SK-N-SH treated with all-trans-retinoic acid at 6 μM for 48 hours (cell line): Measurements from ENCODE around the gene PRLH.

ENCODE experiments used
- ATAC-seq: fragments of 200-7000 bp; cut with Tn5 transposase; 3 replicates; pipeline ENCODE4 v1.9.1; 2020; ENCODE audit warnings: mild to moderate bottlenecking, moderate library complexity
- ARNTL ChIP-seq: fragments of 450-650 bp; formaldehyde crosslinking; IDR thresholded peaks from 2 replicates; pipeline ENCODE4 v1.5.0; 2020; ENCODE audit warnings: low read depth, mild to moderate bottlenecking, moderate library complexity, borderline replicate concordance
- BACH2 ChIP-seq: fragments of 250-450 bp; sonication (Bioruptor Pico); IDR thresholded peaks from 2 replicates; pipeline ENCODE4 v1.9.0; 2021; ENCODE audit warnings: mild to moderate bottlenecking, borderline replicate concordance
- CREB5 ChIP-seq: fragments of 250-450 bp; sonication (Bioruptor Pico); IDR thresholded peaks from 2 replicates; pipeline ENCODE4 v1.5.1; 2020; ENCODE audit warnings: low read depth, mild to moderate bottlenecking, moderate library complexity
- CSDC2 ChIP-seq: fragments of 250-450 bp; sonication (Bioruptor Pico); IDR thresholded peaks from 2 replicates; pipeline ENCODE4 v1.5.0; 2020; ENCODE audit warnings: mild to moderate bottlenecking, moderate library complexity
- ESRRG ChIP-seq: fragments of 250-450 bp; sonication (Bioruptor Pico); IDR thresholded peaks from 2 replicates; pipeline ENCODE4 v1.6.1; 2021; ENCODE audit warnings: mild to moderate bottlenecking
- GLIS3 ChIP-seq: fragments of 250-450 bp; sonication (Bioruptor Pico); IDR thresholded peaks from 2 replicates; pipeline ENCODE4 v1.5.0; 2020; ENCODE audit warnings: mild to moderate bottlenecking, moderate library complexity
- ISL1 ChIP-seq: fragments of 250-450 bp; sonication (Bioruptor Pico); IDR thresholded peaks from 2 replicates; pipeline ENCODE4 v2.1.2; 2022; ENCODE audit warnings: mild to moderate bottlenecking, moderate library complexity
- OSR1 ChIP-seq: fragments of 250-450 bp; sonication (Bioruptor Pico); IDR thresholded peaks from 2 replicates; pipeline ENCODE4 v1.8.0; 2022; ENCODE audit warnings: moderate library complexity, mild to moderate bottlenecking, inconsistent platforms
- PATZ1 ChIP-seq: fragments of 250-450 bp; sonication (Bioruptor Pico); IDR thresholded peaks from 2 replicates; pipeline ENCODE4 v1.8.0; 2020; ENCODE audit warnings: mild to moderate bottlenecking, moderate library complexity, borderline replicate concordance
- POU6F1 ChIP-seq: fragments of 250-450 bp; sonication (Bioruptor Pico); IDR thresholded peaks from 2 replicates; pipeline ENCODE4 v1.8.0; 2021; ENCODE audit warnings: low read depth, mild to moderate bottlenecking, moderate library complexity, borderline replicate concordance
- PPARA ChIP-seq: fragments of 250-450 bp; sonication (Bioruptor Pico); IDR thresholded peaks from 2 replicates; pipeline ENCODE4 v1.5.0; 2020; ENCODE audit warnings: mild to moderate bottlenecking, borderline replicate concordance
- SNAI2 ChIP-seq: fragments of 250-450 bp; sonication (Bioruptor Pico); IDR thresholded peaks from 2 replicates; pipeline ENCODE4 v1.5.0; 2020; ENCODE audit warnings: mild to moderate bottlenecking, moderate library complexity
- TCF4 ChIP-seq: fragments of 250-450 bp; sonication (Bioruptor Pico); IDR thresholded peaks from 2 replicates; pipeline ENCODE4 v1.8.0; 2021; ENCODE audit warnings: mild to moderate bottlenecking, moderate library complexity, borderline replicate concordance
- TOX ChIP-seq: fragments of 250-450 bp; sonication (Bioruptor Pico); IDR thresholded peaks from 2 replicates; pipeline ENCODE4 v1.8.0; 2021; ENCODE audit warnings: mild to moderate bottlenecking, moderate library complexity, borderline replicate concordance
- TSHZ2 ChIP-seq: fragments of 250-450 bp; sonication (Bioruptor Pico); IDR thresholded peaks from 2 replicates; pipeline ENCODE4 v1.5.0; 2020; ENCODE audit warnings: mild to moderate bottlenecking, moderate library complexity
- ZC3H10 ChIP-seq: fragments of 250-450 bp; sonication (Bioruptor Pico); IDR thresholded peaks from 2 replicates; pipeline ENCODE4 v1.5.1; 2021; ENCODE audit warnings: mild to moderate bottlenecking, moderate library complexity
- ZFP3 ChIP-seq: fragments of 250-450 bp; sonication (Bioruptor Pico); IDR thresholded peaks from 2 replicates; pipeline ENCODE4 v1.5.0; 2020; ENCODE audit warnings: mild to moderate bottlenecking, moderate library complexity
- ZFP30 ChIP-seq: fragments of 450-650 bp; formaldehyde crosslinking; IDR thresholded peaks from 2 replicates; pipeline ENCODE4 v1.5.0; 2022; ENCODE audit warnings: mild to moderate bottlenecking, moderate library complexity
- ZNF565 ChIP-seq: fragments of 450-650 bp; formaldehyde crosslinking; conservative IDR thresholded peaks from 2 replicates; pipeline ENCODE4 v1.5.0; 2020; ENCODE audit warnings: low read depth, mild to moderate bottlenecking, moderate library complexity
- ZNF70 ChIP-seq: fragments of 450-650 bp; formaldehyde crosslinking; IDR thresholded peaks from 2 replicates; pipeline ENCODE4 v1.5.0; 2020; ENCODE audit warnings: mild to moderate bottlenecking, moderate library complexity
- ZNF8 ChIP-seq: fragments of 450-650 bp; formaldehyde crosslinking; IDR thresholded peaks from 2 replicates; pipeline ENCODE4 v1.5.0; 2020; ENCODE audit warnings: mild to moderate bottlenecking, moderate library complexity
- TF ChIP-seq, protein P1 (sequence below): fragments of 250-450 bp; sonication (Bioruptor Pico); IDR thresholded peaks from 2 replicates; pipeline ENCODE4 v1.5.1; 2021; ENCODE audit warnings: mild to moderate bottlenecking, moderate library complexity

PRLH gene

GRCh38 chr2:237565974-237566373, 400 bp upstream of the PRLH start:
- TF ChIP-seq ZNF565 (CRISPR knock-in tag) (no peak), OSR1 (no peak), TCF4 (CRISPR knock-in tag) (no peak), ZNF8 (CRISPR knock-in tag) (no peak), ZC3H10 (CRISPR knock-in tag) (no peak), CSDC2 (no peak), GLIS3 (CRISPR knock-in tag) (no peak), ARNTL (CRISPR knock-in tag) (no peak), PPARA (CRISPR knock-in tag) (no peak), BACH2 (no peak), PATZ1 (no peak), POU6F1 (CRISPR knock-in tag) (no peak), ZFP3 (no peak), ZFP30 (no peak), TOX (CRISPR knock-in tag) (no peak), CREB5 (CRISPR knock-in tag) (no peak), ZNF70 (CRISPR knock-in tag) (no peak), SNAI2 (CRISPR knock-in tag) (no peak), ISL1 (CRISPR knock-in tag) (no peak)
- TF ChIP-seq, protein P1, sequence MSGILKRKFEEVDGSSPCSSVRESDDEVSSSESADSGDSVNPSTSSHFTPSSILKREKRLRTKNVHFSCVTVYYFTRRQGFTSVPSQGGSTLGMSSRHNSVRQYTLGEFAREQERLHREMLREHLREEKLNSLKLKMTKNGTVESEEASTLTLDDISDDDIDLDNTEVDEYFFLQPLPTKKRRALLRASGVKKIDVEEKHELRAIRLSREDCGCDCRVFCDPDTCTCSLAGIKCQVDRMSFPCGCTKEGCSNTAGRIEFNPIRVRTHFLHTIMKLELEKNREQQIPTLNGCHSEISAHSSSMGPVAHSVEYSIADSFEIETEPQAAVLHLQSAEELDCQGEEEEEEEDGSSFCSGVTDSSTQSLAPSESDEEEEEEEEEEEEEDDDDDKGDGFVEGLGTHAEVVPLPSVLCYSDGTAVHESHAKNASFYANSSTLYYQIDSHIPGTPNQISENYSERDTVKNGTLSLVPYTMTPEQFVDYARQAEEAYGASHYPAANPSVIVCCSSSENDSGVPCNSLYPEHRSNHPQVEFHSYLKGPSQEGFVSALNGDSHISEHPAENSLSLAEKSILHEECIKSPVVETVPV (CRISPR knock-in tag), result no peak
- no peak for ATAC-seq

DNA sequence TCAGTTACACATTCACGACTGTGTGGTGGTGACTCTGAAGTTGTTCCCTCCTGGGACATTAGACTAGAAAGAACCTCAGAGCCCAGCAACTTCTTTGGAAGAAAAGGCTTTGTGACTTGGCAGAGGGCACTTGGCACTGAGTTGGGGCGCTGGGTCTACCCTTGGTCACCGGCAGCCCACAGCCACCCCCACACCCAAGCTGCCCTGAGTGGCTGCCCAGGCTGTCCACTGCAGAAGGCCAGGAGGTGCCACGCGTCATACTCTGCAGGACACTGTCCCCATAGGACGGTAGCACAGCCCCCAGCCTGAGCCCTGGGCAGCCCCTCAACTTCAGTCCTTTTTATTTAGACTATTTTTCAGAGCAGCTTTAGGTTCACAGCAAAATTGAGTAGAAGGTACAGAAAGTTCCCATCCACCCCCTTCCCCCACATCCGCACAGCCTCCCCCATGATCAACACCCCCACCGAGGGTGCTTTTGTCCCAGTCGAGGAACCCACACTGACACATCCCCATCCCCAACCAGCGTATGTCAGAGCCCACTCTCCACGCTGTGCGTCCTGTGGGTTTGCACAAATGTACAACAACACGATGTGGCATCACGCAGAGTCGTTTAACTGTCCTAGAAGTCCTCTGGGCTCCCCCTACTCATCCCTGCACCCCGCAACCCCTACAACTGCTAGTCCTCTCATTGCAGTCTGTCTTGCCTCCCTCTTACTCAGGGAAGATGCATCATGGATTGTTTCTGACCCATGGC, 1.1 kb downstream of the PRLH start:
- no peak for ATAC-seq
- TF ChIP-seq PPARA (CRISPR knock-in tag) (no peak), ZFP30 (no peak), ESRRG (CRISPR knock-in tag) (no peak), ZNF8 (CRISPR knock-in tag) (no peak), TOX (CRISPR knock-in tag) (no peak), ZFP3 (no peak), BACH2 (no peak), TCF4 (CRISPR knock-in tag) (no peak), ISL1 (CRISPR knock-in tag) (no peak), TSHZ2 (no peak), OSR1 (no peak), ARNTL (CRISPR knock-in tag) (no peak), GLIS3 (CRISPR knock-in tag) (no peak), ZC3H10 (CRISPR knock-in tag) (no peak)
